Lung (tissue), 12 donors: Measurements from ENCODE around the gene PWWP2A. TPM values are rescaled to one million over a fixed set of nuclear protein-coding genes. Genes with fewer than 3 reads are reported as not detected.

Source experiments
- ATAC-seq: fragments of 200-7000 bp; cut with Tn5 transposase; one replicate; pipeline ENCODE4 v1.9.1; 2020; ENCODE audit warnings: moderate number of reproducible peaks; ENCODE audit not compliant: insufficient read depth, low FRiP score
- DNase-seq, 3 donors: peaks; one replicate each; pipeline ENCODE4 v3.0.0-alpha.2; 2013 to 2017
- H3K27ac ChIP-seq, 2 donors: one replicate each; pipeline ENCODE4 v1.5.1; 2013; ENCODE audit warnings: mild to moderate bottlenecking in 2 of 2, moderate library complexity in 2 of 2, control low read depth in 1 of 2, inconsistent platforms in 1 of 2, low read depth in 1 of 2, low read length in 1 of 2
- H3K27me3 ChIP-seq, 3 donors: one replicate each; pipeline ENCODE4 v1.5.1; 2013; ENCODE audit warnings: low read length in 2 of 3; ENCODE audit not compliant: control insufficient read depth in 3 of 3, insufficient read depth in 3 of 3
- H3K36me3 ChIP-seq, 4 donors: one replicate each; pipeline ENCODE4 v1.5.1; 2013; ENCODE audit warnings: low read length in 4 of 4, mild to moderate bottlenecking in 1 of 4, moderate library complexity in 1 of 4; ENCODE audit not compliant: control insufficient read depth in 4 of 4, insufficient read depth in 4 of 4
- H3K4me1 ChIP-seq, 5 donors: one replicate each; pipeline ENCODE4 v1.5.1; 2013; ENCODE audit warnings: low read length in 5 of 5, mild to moderate bottlenecking in 2 of 5, moderate library complexity in 1 of 5; ENCODE audit not compliant: control insufficient read depth in 5 of 5, insufficient read depth in 5 of 5
- H3K4me3 ChIP-seq: one replicate; pipeline ENCODE4 v1.5.1; 2013; ENCODE audit warnings: mild to moderate bottlenecking, control low read depth, moderate library complexity
- H3K9ac ChIP-seq, 2 donors: one replicate each; pipeline ENCODE4 v1.5.1; 2013; ENCODE audit warnings: low read length in 2 of 2, control low read depth in 1 of 2; ENCODE audit not compliant: insufficient read depth in 1 of 2
- H3K9me3 ChIP-seq, 4 donors: one replicate each; pipeline ENCODE4 v1.5.1; 2013; ENCODE audit warnings: low read length in 3 of 4, mild to moderate bottlenecking in 1 of 4, moderate library complexity in 1 of 4; ENCODE audit not compliant: control insufficient read depth in 4 of 4, insufficient read depth in 3 of 4
- CTCF ChIP-seq: IDR thresholded peaks from 2 replicates; pipeline ENCODE4 v1.5.1; 2012; ENCODE audit warnings: mild to moderate bottlenecking; ENCODE audit errors: control extremely low read depth, extremely low read depth
- WGBS, 2 donors: extraction: QIAGEN DNeasy Blood & Tissue Kit; methylation state at CpG; one replicate each; pipeline ENCODE4 v1.1.7; 2013; 5-methylcytosine and 5-hydroxymethylcytosine counted together
- polyA plus RNA-seq, 2 donors: library from polyadenylated mRNA; stranded (reverse); fragments of 200-250 nt; gene quantifications; one replicate each; pipeline ENCODE4 v1.2.1, GENCODE V29; 2013
- total RNA-seq, 2 donors: library from RNA; depleted of rRNA in 1 of 2; stranded (reverse); fragments of >200 nt in 1 of 2; gene quantifications; one replicate each; pipeline ENCODE4 v1.2.1, GENCODE V29; 2014 to 2021
- donor health status: control.
- donor health status: control.
- donor health status: Bipolar disorder and iron deficiency.
- donor health status: healthy.
- donor health status: DM: yes; HTN: yes; CAD: no.

PWWP2A gene
- total and polyA plus RNA-seq, 4 donors, result 7.9 to 49.0 (median 16.5) TPM

GRCh38 chr5:160054831-160055230 lies 64.4 kb downstream of the PWWP2A start:
- H3K9ac ChIP-seq, result no peak overlapping the region
- no peak for ATAC-seq
- H3K27ac ChIP-seq, result no peak overlapping the region
- no peaks in the 10 kb centered on the region for H3K4me1 ChIP-seq
- WGBS, 2 donors, result 97 to 100% methylated on average over 2 of the region's 2 CpGs
- DNase-seq, result no peak
- peaks cover 0 to 2% (median 0%) of the 10 kb centered on the region in 4 donors for H3K9me3 ChIP-seq
- H3K27me3 ChIP-seq, result no peaks in the 10 kb centered on the region
- H3K36me3 ChIP-seq, result peaks cover 20 to 38% (median 25%) of the 10 kb centered on the region in 4 donors
- no peak overlapping the region for H3K4me3 ChIP-seq
- no peak for TF ChIP-seq CTCF

DNA sequence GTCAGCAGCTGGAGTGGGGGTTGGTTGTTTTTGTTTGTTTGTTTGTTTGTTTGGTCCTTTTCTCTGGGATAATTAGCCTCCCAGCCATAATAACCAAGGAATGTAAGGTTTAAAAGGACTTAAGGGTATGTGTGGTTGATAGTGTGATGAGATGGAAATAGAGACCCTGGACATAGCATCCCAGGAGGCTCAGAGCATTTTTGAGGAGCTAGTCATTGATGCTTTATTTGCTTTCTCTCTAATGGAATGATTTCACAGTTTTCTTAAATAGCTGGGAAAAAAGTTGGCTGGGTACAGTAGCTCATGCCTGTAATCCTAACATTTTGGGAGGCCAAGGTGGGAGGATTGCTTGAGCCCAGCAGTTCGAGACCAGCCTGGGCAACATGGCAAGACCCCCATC lies 65.2 kb downstream of the PWWP2A start:
- peaks cover 18 to 39% (median 24%) of the 10 kb centered on the region in 4 donors for H3K36me3 ChIP-seq

GRCh38 chr5:160049099-160049498 lies 70.2 kb downstream of the PWWP2A start:
- Histone ChIP-seq H3K4me3 (no peak overlapping the region), H3K9ac (no peak overlapping the region), H3K4me1 (peaks cover 0 to 4% (median 0%) of the 10 kb centered on the region in 5 donors), H3K27me3 (no peaks in the 10 kb centered on the region), H3K27ac (no peak overlapping the region), H3K9me3 (peaks cover 0 to 2% (median 0%) of the 10 kb centered on the region in 4 donors), H3K36me3 (peaks cover 4 to 33% (median 14%) of the 10 kb centered on the region in 4 donors)
- DNase-seq (no peak), ATAC-seq (no peak)
- WGBS, 2 donors, result 76 to 82% methylated on average over 3 of the region's 3 CpGs
- TF ChIP-seq CTCF, result no peak

More for the DNA sequence above, 65.2 kb downstream of the PWWP2A start:
- H3K9ac ChIP-seq, result no peak overlapping the region
- DNase-seq (no peak), ATAC-seq (no peak)
- 95 to 100% methylated on average over 1 of the region's 1 CpG for WGBS, 2 donors
- H3K27me3 ChIP-seq, result no peaks in the 10 kb centered on the region
- H3K27ac ChIP-seq, result no peak overlapping the region
- peaks cover 0 to 2% (median 0%) of the 10 kb centered on the region in 4 donors for H3K9me3 ChIP-seq
- no peak overlapping the region for H3K4me3 ChIP-seq
- H3K4me1 ChIP-seq, result no peaks in the 10 kb centered on the region
- TF ChIP-seq CTCF, result no peak

DNA sequence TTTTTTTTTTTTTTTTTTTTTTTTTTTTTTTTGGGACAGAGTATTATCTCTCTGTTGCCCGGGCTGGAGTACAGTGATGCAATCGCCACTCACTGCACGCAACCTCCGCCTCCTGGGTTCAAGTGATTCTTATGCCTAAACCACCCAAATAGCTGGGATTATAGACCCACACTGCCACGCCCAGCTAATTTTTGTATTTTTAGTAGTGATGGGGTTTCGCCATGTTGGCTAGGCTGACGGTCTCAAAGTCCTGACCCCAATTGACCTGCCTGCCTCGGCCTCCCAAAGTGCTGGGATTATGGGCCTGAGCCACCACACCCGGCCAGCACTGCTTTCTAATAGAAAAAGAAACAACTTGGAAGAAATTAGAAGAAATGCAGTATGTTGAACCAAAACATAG lies 71.1 kb downstream of the PWWP2A start:
- Histone ChIP-seq H3K4me1 (peaks cover 0 to 4% (median 0%) of the 10 kb centered on the region in 5 donors), H3K27ac (no peak overlapping the region), H3K36me3 (peaks cover 6 to 28% (median 13%) of the 10 kb centered on the region in 4 donors), H3K9me3 (peaks cover 0 to 2% (median 0%) of the 10 kb centered on the region in 4 donors), H3K4me3 (no peak overlapping the region), H3K27me3 (no peaks in the 10 kb centered on the region), H3K9ac (no peak overlapping the region)
- ATAC-seq, result no peak
- DNase-seq, result no peak
- no peak for TF ChIP-seq CTCF
- 74 to 85% methylated on average over 9 of the region's 9 CpGs for whole genome bisulfite sequencing, 2 donors
